Loucy (cell line): Measurements from ENCODE around the gene FGF22.

Source experiments
- H2AFZ ChIP-seq: fragments of 200-600 bp; sonication (generic); 2 replicates; pipeline ENCODE4 v1.6.0; 2016; ENCODE audit warnings: antibody characterized with exemption, mild to moderate bottlenecking, low read length, moderate library complexity
- H3F3A ChIP-seq: fragments of 200-600 bp; 2 replicates; pipeline ENCODE4 v1.6.0; 2016; ENCODE audit warnings: antibody characterized with exemption, low read depth, mild to moderate bottlenecking
- H3K27me3 ChIP-seq: fragments of 200-600 bp; sonication (generic); 2 replicates; pipeline ENCODE4 v1.6.1; 2014; ENCODE audit warnings: low read length, mild to moderate bottlenecking; ENCODE audit not compliant: insufficient read depth, poor library complexity, severe bottlenecking
- H3K36me3 ChIP-seq: fragments of 200-600 bp; sonication (generic); 2 replicates; pipeline ENCODE4 v1.6.1; 2016; ENCODE audit warnings: low read length; ENCODE audit not compliant: insufficient read depth
- H3K4me1 ChIP-seq: fragments of 200-600 bp; sonication (generic); 2 replicates; pipeline ENCODE4 v1.5.1; 2014; ENCODE audit warnings: low read length, mild to moderate bottlenecking; ENCODE audit not compliant: insufficient read depth, poor library complexity, severe bottlenecking
- H3K4me2 ChIP-seq: fragments of 200-600 bp; sonication (generic); 2 replicates; pipeline ENCODE4 v1.6.0; 2014; ENCODE audit warnings: antibody characterized with exemption, low read length, low read depth, mild to moderate bottlenecking; ENCODE audit not compliant: poor library complexity, severe bottlenecking
- H3K4me3 ChIP-seq: fragments of 200-600 bp; sonication (generic); 2 replicates; pipeline ENCODE4 v1.5.1; 2014; ENCODE audit warnings: low read length, mild to moderate bottlenecking, mixed read lengths; ENCODE audit not compliant: poor library complexity, severe bottlenecking
- H3K79me2 ChIP-seq: fragments of 200-600 bp; sonication (generic); 2 replicates; pipeline ENCODE4 v1.6.1; 2014; ENCODE audit warnings: low read length; ENCODE audit not compliant: insufficient read depth
- H3K9ac ChIP-seq: fragments of 200-600 bp; sonication (generic); 2 replicates; pipeline ENCODE4 v1.6.0; 2014; ENCODE audit warnings: mild to moderate bottlenecking, low read depth, low read length, moderate library complexity; ENCODE audit not compliant: poor library complexity, severe bottlenecking
- H3K9me2 ChIP-seq: fragments of 200-600 bp; sonication (generic); replicated peaks from 2 replicates; pipeline ENCODE4 v1.6.1; 2016; ENCODE audit warnings: low read depth, low read length, mixed read lengths
- H3K9me3 ChIP-seq: fragments of 200-600 bp; sonication (generic); 2 replicates; pipeline ENCODE4 v1.6.1; 2014; ENCODE audit warnings: mild to moderate bottlenecking, antibody characterized with exemption, low read length, low read depth; ENCODE audit not compliant: insufficient read depth
- H4K20me1 ChIP-seq: fragments of 200-600 bp; sonication (generic); 2 replicates; pipeline ENCODE4 v1.6.0; 2014; ENCODE audit warnings: antibody characterized with exemption, low read length, mild to moderate bottlenecking; ENCODE audit not compliant: insufficient read depth, poor library complexity, severe bottlenecking
- CTCF ChIP-seq: fragments of 200-600 bp; sonication (generic); conservative IDR thresholded peaks from 2 replicates; pipeline ENCODE4 v1.5.1; 2014; ENCODE audit warnings: mild to moderate bottlenecking, antibody characterized with exemption, low read length
- EZH2phosphoT487 ChIP-seq: fragments of 200-600 bp; IDR thresholded peaks from 2 replicates; pipeline ENCODE4 v1.6.1; 2018; ENCODE audit warnings: antibody characterized with exemption, mild to moderate bottlenecking, moderate library complexity, borderline replicate concordance

The FGF22 gene

GRCh38 chr19:629961-630714 lies 9.5 kb upstream of the FGF22 start:
- Histone ChIP-seq H3K4me2 (peak overlapping the region; percentile 23), H3K9me3 (no peaks in the 10 kb centered on the region), H3K4me3 (no peak overlapping the region), H3K9ac (no peak overlapping the region), H3K4me1 (peaks cover 15% of the 10 kb centered on the region), H3K79me2 (peaks cover 37% of the 10 kb centered on the region), H3F3A (no peaks in the 10 kb centered on the region), H3K9me2 (no peaks in the 10 kb centered on the region), H3K27me3 (no peaks in the 10 kb centered on the region), H4K20me1 (peaks cover 5% of the 10 kb centered on the region), H3K36me3 (0 out of 2 replicates have a peak, but pooled peaks cover 5% of the 10 kb centered on the region), H2AFZ (no peak overlapping the region)
- TF ChIP-seq EZH2phosphoT487 = no peak
- no peak for TF ChIP-seq CTCF

DNA sequence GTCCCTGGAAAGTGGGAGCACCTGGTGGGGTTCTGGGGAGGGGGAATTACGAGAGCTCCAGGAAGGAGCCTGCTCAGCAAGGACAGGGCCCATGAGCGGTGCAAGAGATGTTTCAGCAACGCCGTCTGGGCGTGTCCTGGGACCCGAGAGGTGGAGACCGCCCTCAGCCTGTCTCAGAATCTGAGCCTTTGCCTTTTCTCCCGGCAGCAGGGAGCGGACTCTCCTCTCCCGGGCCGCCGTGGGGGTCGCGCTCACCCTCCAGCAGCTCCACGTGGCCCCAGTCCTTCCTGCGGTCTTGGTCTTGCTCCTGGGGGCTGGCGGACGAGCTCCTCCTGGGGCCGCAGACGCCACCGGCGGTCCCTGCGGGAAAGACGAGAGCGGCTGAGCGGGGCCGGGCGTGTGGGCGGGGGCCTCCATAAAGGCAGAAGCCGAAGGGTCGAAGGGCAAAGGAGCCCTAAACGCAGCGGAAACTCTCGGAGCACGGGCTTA lies 7.1 kb upstream of the FGF22 start:
- peaks cover 5% of the 10 kb centered on the region for H4K20me1 ChIP-seq
- H3K9me2 ChIP-seq = no peaks in the 10 kb centered on the region
- H3K9ac ChIP-seq = peak overlapping the region; percentile 85
- H3K4me3 ChIP-seq = peak overlapping the region; percentile 96
- H3K36me3 ChIP-seq = 0 out of 2 replicates have a peak, but pooled peaks cover 5% of the 10 kb centered on the region
- H3F3A ChIP-seq = no peaks in the 10 kb centered on the region
- H3K27me3 ChIP-seq = no peaks in the 10 kb centered on the region
- H3K4me1 ChIP-seq = peaks cover 15% of the 10 kb centered on the region
- H3K9me3 ChIP-seq = no peaks in the 10 kb centered on the region
- H3K4me2 ChIP-seq = peak overlapping the region; percentile 80
- TF ChIP-seq CTCF (no peak), EZH2phosphoT487 (no peak)
- H2AFZ ChIP-seq = peak overlapping the region; percentile 92
- H3K79me2 ChIP-seq = peaks cover 37% of the 10 kb centered on the region

DNA sequence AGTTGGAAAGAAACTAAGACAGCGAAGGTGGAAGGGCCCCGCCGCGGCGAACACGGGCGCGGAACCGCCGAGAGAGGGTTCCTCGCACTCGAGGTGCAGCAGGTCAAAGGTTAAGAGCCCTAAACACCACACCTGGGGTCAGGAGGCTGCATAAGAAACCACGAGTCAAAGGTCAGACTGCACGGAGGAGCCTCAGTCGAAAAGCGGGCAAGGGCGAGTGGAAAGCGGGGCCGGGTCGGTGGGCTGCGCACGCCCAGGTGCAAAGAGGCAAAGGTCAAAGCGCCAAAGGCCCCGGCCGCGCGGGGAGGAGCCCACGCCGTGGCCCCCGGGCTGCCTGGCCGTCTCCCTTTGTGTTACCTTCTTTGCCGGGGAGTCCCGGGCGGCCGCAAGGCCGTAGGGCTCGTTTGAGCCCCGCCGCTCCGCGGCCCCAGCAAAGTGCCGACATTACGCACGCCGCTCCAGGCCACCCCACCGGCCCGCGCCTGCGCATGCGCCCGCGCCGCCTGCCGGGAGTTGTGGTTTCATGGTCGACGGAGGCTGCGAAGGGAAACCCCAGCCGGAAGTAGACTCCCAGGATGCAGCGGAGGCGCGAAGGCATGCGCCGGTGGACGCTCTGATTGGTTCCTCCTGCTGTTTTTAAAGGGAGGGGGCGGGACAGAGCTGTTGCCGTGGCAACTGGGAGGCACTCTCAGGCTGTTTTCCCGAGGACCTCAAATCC lies 6.5 kb upstream of the FGF22 start, which contains the start of gene POLRMT:
Gene POLRMT, minus strand, starts transcription at position 470 of the 718 bp plus-strand sequence. Its CDS starts 25 bp downstream, at position 445.
- Histone ChIP-seq H3K27me3 (no peaks in the 10 kb centered on the region), H3K9me3 (no peaks in the 10 kb centered on the region), H3F3A (no peaks in the 10 kb centered on the region), H3K4me2 (peak within 1 kb of the TSS; percentile 97), H3K4me3 (peak within 1 kb of the TSS; percentile 96), H3K9me2 (no peaks in the 10 kb centered on the region), H4K20me1 (peaks cover 5% of the 10 kb centered on the region), H2AFZ (peak within 1 kb of the TSS; percentile 96), H3K9ac (peak within 1 kb of the TSS; percentile 85), H3K36me3 (0 out of 2 replicates have a peak, but pooled peaks cover 5% of the 10 kb centered on the region), H3K4me1 (peaks cover 15% of the 10 kb centered on the region), H3K79me2 (peaks cover 37% of the 10 kb centered on the region)
- TF ChIP-seq CTCF (no peak), EZH2phosphoT487 (no peak)
